Gastroesophageal sphincter (tissue), 4 donors: ENCODE data around the gene TSFM. TPM values are rescaled to one million over a fixed set of nuclear protein-coding genes. Genes with fewer than 3 reads are reported as not detected.
"Not testable (repeated sequence)": the region's sequence is repeated elsewhere in the genome, so short reads cannot be mapped to it uniquely, and the experiment has no call there.

Experiments used
- ATAC-seq: fragments of 150-250 bp; one replicate; pipeline ENCODE4 v1.9.1; 2016; ENCODE audit warnings: mild to moderate bottlenecking, moderate library complexity
- H3K27ac ChIP-seq, 4 donors: fragments of 200-600 bp; sonication (generic) in 3 of 4; 1 replicate in 3 of 4; 2 replicates in 1 of 4; pipeline ENCODE4 v1.5.1; 2016 to 2019
- H3K27me3 ChIP-seq: fragments of 200-600 bp; sonication (generic); one replicate; pipeline ENCODE4 v1.5.1; 2019
- H3K36me3 ChIP-seq, 2 donors: fragments of 200-600 bp; sonication (generic); one replicate each; pipeline ENCODE4 v1.5.1; 2019; ENCODE audit warnings: control low read depth in 1 of 2
- H3K4me1 ChIP-seq, 3 donors: fragments of 200-600 bp; sonication (generic); 1 replicate in 2 of 3; 2 replicates in 1 of 3; pipeline ENCODE4 v1.5.1; 2016 to 2019; ENCODE audit warnings: control low read depth in 2 of 3
- H3K4me3 ChIP-seq, 2 donors: fragments of 200-600 bp; sonication (generic); one replicate each; pipeline ENCODE4 v1.5.1; 2019; ENCODE audit warnings: mild to moderate bottlenecking in 1 of 2, moderate library complexity in 1 of 2
- H3K9me3 ChIP-seq, 3 donors: fragments of 200-600 bp; sonication (generic); one replicate each; pipeline ENCODE4 v1.5.1; 2017 to 2019; ENCODE audit warnings: control low read depth in 2 of 3
- CTCF ChIP-seq, 4 experiments: fragments of 200-600 bp in 2 of 4; fragments of 450-650 bp in 2 of 4; sonication (generic) in 1 of 4; IDR thresholded peaks; one replicate each; pipeline ENCODE4 v1.5.1; 2017 to 2019; ENCODE audit warnings: antibody characterized with exemption in 4 of 4, mild to moderate bottlenecking in 2 of 4, moderate library complexity in 2 of 4
- EP300 ChIP-seq: sonication (generic); formaldehyde crosslinking; IDR thresholded peaks from one replicate; pipeline ENCODE4 v1.6.1; 2017; ENCODE audit warnings: antibody characterized with exemption, mild to moderate bottlenecking
- POLR2A ChIP-seq, 2 donors: fragments of 450-650 bp; IDR thresholded peaks; one replicate each; pipeline ENCODE4 v1.6.1; 2017; ENCODE audit warnings: antibody characterized with exemption in 2 of 2, mild to moderate bottlenecking in 2 of 2, moderate library complexity in 1 of 2
- POLR2AphosphoS5 ChIP-seq: sonication (generic); formaldehyde crosslinking; IDR thresholded peaks from one replicate; pipeline ENCODE4 v1.6.1; 2017; ENCODE audit warnings: antibody characterized with exemption
- WGBS, 2 donors: methylation state at CpG; one replicate each; pipeline ENCODE4 v1.1.5; 2018; ENCODE audit warnings: low coverage in 1 of 2; 5-methylcytosine and 5-hydroxymethylcytosine counted together
- total RNA-seq, 4 donors: library from RNA; depleted of rRNA; stranded (reverse); fragments of >200 nt; gene quantifications; one replicate each; pipeline ENCODE4 v1.1.0, GENCODE V29; 2016

TSFM gene
- total RNA-seq, 4 donors from 2014 or later, result 26.4 to 30.9 (median 29.1) TPM

- ATAC-seq, result no peak
- H3K27me3 ChIP-seq, result no peaks in the 10 kb centered on the region
- no peaks in the 10 kb centered on the region for H3K9me3 ChIP-seq
- peaks cover 0 to 73% (median 29%) of the 10 kb centered on the region in 3 donors for H3K4me1 ChIP-seq
- no peak overlapping the region for H3K4me3 ChIP-seq
- TF ChIP-seq POLR2AphosphoS5, result peak; percentile 37
- no peak for TF ChIP-seq CTCF (IDR thresholded peaks at IDR 0.05)
- peaks cover 0 to 49% of the 10 kb centered on the region in 2 donors for H3K36me3 ChIP-seq
- peak overlapping the region in 3 of 4 donors; percentile 58 to 65 (median 64) for H3K27ac ChIP-seq
- WGBS, 2 donors, result 50 to 54% methylated on average over 2 of the region's 3 CpGs
Measured at GRCh38 chr12:57816001-57816854, 33.6 kb downstream of the TSFM start.

GRCh38 chr12:57816855-57817151 is 34.2 kb downstream of the TSFM start:
- no peaks in the 10 kb centered on the region for H3K27me3 ChIP-seq
- no peak overlapping the region for H3K4me3 ChIP-seq
- peak overlapping the region in 3 of 4 donors; percentile 58 to 65 (median 64) for H3K27ac ChIP-seq
- no peaks in the 10 kb centered on the region for H3K9me3 ChIP-seq
- peak; percentile 15 for TF ChIP-seq POLR2AphosphoS5
- no peak for TF ChIP-seq POLR2A (IDR thresholded peaks at IDR 0.05)
- TF ChIP-seq CTCF (IDR thresholded peaks at IDR 0.05), result no peak
- no peak for TF ChIP-seq EP300
- peak; percentile 69 for ATAC-seq
- peaks cover 0 to 79% (median 29%) of the 10 kb centered on the region in 3 donors for H3K4me1 ChIP-seq
- peaks cover 0 to 49% of the 10 kb centered on the region in 2 donors for H3K36me3 ChIP-seq
- 10 to 60% methylated on average over 1 to 2 of the region's 5 CpGs for WGBS, 2 donors

- Histone ChIP-seq H3K27me3 (no peaks in the 10 kb centered on the region), H3K4me1 (peaks cover 0 to 85% (median 35%) of the 10 kb centered on the region in 3 donors), H3K36me3 (peaks cover 0 to 49% of the 10 kb centered on the region in 2 donors), H3K27ac (peak overlapping the region in 3 of 4 donors; percentile 58 to 65 (median 64)), H3K4me3 (no peak overlapping the region), H3K9me3 (no peaks in the 10 kb centered on the region)
- ATAC-seq, result no peak
- WGBS, 2 donors, result 57 to 86% methylated on average over 4 to 8 of the region's 8 CpGs
- TF ChIP-seq POLR2A (IDR thresholded peaks at IDR 0.05) (no peak), POLR2AphosphoS5 (no peak), EP300 (no peak)
Measured at GRCh38 chr12:57817261-57817989, 34.8 kb downstream of the TSFM start.

- not testable (repeated sequence) for H3K9me3 ChIP-seq, ATAC-seq, H3K27me3 ChIP-seq, H3K4me3 ChIP-seq
- Histone ChIP-seq H3K27ac (peak overlapping the region in 3 of 4 donors; percentile 58 to 65 (median 64)), H3K36me3 (peaks cover 0 to 49% of the 10 kb centered on the region in 2 donors), H3K4me1 (peaks cover 0 to 90% (median 41%) of the 10 kb centered on the region in 3 donors)
- WGBS, 2 donors, result 72 to 79% methylated on average over 2 to 3 of the region's 3 CpGs
Measured at GRCh38 chr12:57817990-57818331, 35.4 kb downstream of the TSFM start.

GRCh38 chr12:57820119-57820518 is 37.5 kb downstream of the TSFM start:
- not testable (repeated sequence) for ATAC-seq, H3K9me3 ChIP-seq, H3K27me3 ChIP-seq, H3K4me3 ChIP-seq
- H3K4me1 ChIP-seq, result peaks cover 0 to 99% (median 39%) of the 10 kb centered on the region in 3 donors
- peaks cover 3 to 68% of the 10 kb centered on the region in 2 donors for H3K36me3 ChIP-seq
- peak overlapping the region in 3 of 4 donors; percentile 43 to 65 (median 50) for H3K27ac ChIP-seq
- WGBS, 2 donors, result 57 to 58% methylated on average over 7 of the region's 8 CpGs

GRCh38 chr12:57821015-57821414 is 38.4 kb downstream of the TSFM start:
- peak overlapping the region in 3 of 4 donors; percentile 18 to 53 (median 43) for H3K27ac ChIP-seq
- H3K36me3 ChIP-seq, result peaks cover 4 to 77% of the 10 kb centered on the region in 2 donors
- H3K27me3 ChIP-seq, H3K9me3 ChIP-seq, H3K4me3 ChIP-seq, ATAC-seq: not testable (repeated sequence)
- WGBS, 2 donors, result no CpG with 5 or more reads among the region's 5 CpGs
- peaks cover 0 to 98% (median 31%) of the 10 kb centered on the region in 3 donors for H3K4me1 ChIP-seq
